ENCODE results near the gene KANSL3.
"Not testable (repeated sequence)": the region's sequence is repeated elsewhere in the genome, so short reads cannot be mapped to it uniquely, and the experiment has no call there.

Gene KANSL3

GRCh38 chr2:96556441-96557330, 81.4 kb downstream of the KANSL3 start:
- no peak for DNase-seq

- DNase-seq, result no peak
Measured at GRCh38 chr2:96555146-96555610, 82.9 kb downstream of the KANSL3 start.

GRCh38 chr2:96554293-96555145, 83.6 kb downstream of the KANSL3 start:
- DNase-seq, result peak; percentile 82

- not testable (repeated sequence) for DNase-seq
Measured at GRCh38 chr2:96553957-96554292, 84.2 kb downstream of the KANSL3 start.

- DNase-seq, result no peak
Measured at GRCh38 chr2:96553176-96553956, 84.7 kb downstream of the KANSL3 start.

DNA sequence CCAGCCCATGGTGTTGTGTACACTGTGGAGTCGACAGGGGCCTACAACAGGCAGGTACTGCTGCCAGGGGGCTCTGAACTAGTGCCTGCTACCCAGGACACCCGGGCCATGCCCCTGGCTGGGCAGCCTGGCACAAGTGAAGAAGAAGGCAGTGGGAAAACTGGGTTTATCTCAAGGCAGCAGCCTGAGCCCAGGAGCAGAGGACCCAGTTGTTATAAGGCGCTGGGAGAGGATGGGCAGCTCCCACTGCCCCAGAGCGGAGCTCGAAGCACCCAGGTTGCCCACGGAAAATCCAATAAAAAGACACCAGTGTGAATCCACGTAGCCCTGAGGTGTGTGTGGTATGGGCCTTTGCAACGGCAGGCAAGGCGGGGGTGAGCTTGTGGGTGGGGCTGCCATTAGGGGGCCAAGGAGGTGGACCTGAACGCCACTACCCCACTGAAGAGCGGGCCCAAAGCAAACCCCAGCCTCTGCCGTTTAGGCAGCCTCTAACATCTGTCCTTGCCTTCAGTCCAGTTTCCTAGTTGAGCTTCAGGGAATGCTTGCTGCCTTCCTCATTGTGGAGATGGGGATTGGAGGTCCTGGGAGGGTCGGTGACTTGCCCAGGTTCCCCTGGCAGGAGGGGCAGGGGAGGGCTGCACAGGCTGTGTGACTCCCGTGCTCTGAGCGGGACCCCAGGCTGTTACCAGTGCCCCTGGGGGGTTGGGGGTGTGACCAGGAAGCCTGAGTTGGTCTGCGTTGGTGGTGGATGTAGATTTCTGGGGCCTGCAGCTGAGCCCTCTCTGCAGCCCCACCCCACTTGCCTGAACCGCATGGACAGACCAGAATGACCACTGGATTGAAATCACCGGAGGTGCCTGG, 85.6 kb downstream of the KANSL3 start:
- DNase-seq, result peak; percentile 27

- no peak for DNase-seq
Measured at GRCh38 chr2:96551605-96552314, 86.4 kb downstream of the KANSL3 start.

DNA sequence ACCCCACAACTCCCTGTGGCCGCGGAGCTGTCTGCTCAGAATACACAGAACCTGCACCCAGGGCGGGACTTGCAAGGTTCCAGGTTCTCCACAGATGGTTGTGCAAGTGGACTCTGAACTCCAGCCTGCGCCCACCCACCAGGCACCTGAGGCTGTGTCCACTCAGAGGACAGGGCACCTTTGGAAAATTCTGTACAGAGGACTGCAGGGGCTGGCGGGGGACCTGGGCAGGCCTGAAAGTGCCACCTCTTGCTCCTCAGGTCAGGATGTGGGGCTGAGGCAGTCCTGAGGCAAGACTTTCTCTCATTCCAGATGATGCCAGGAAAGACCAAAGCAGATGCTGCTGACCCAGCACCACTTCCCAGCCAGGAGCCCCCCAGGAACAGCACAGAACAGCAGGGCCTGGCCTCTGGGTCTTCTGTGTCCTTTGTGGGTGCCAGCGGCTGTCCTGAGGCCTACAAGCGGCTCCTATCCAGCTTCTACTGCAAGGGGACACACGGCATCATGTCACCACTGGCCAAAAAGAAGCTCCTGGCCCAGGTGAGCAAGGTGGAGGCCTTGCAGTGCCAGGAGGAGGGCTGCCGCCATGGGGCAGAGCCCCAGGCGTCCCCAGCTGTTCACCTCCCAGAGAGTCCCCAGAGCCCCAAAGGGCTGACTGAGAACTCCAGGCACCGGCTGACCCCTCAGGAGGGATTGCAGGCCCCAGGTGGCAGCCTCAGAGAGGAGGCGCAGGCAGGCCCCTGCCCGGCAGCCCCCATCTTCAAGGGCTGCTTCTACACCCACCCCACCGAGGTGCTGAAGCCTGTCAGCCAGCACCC, 87.1 kb downstream of the KANSL3 start:
- DNase-seq, result peak; percentile 6

DNA sequence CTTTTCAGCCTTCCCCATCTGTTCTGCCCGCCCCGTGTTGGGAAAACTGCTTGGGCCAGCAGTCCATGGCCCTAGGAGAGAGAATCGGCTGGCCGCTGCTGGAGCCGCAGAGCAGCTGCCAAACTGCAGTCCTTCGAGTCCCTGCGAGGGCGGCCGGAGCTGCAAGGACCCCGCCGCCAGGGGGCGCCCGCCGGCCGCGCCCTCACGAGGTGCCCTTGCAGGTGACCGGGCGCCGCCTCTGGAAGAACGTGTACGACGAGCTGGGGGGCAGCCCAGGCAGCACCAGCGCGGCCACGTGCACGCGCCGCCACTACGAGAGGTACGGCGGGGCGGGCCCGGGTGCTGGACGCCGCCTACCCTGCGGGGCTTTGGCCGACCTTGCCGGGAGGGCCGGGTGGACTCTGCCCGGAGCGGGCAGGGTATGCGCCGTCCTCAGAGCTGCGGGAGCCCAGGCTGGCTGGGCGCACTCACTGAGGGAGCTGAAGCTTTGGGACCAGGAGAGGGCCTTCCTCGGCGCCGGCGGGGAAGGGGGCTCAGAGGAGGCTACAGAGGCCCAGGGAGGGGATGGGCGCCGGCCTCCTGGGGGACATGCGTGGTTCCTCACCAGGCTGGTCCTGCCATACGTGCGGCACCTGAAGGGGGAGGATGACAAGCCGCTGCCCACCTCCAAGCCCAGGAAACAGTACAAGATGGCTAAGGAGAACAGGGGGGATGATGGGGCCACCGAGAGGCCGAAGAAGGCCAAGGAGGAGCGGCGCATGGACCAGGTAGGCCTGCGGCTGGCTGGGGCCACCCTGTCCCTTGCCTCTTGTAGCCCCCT, 87.9 kb downstream of the KANSL3 start:
- peak; percentile 53 for DNase-seq

DNA sequence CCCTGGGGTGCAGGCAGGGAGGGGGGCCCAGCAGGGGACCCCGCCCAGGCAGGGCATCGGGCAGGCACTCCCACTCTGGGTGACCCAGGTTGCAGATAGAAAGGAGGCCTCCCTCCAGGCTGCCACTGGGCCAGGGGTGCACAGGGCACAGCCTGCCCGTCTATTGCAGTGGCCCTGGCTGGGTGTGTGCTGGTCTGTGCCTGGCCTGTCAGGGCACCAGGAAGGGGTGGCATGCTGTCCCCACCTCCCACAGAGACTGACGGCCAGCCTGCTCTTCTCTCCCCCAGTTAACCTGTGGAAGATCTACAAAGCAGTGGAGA, 88.7 kb downstream of the KANSL3 start:
- DNase-seq, result no peak

GRCh38 chr2:96548558-96549465, 89.3 kb downstream of the KANSL3 start:
- DNase-seq, result peak; percentile 2

DNA sequence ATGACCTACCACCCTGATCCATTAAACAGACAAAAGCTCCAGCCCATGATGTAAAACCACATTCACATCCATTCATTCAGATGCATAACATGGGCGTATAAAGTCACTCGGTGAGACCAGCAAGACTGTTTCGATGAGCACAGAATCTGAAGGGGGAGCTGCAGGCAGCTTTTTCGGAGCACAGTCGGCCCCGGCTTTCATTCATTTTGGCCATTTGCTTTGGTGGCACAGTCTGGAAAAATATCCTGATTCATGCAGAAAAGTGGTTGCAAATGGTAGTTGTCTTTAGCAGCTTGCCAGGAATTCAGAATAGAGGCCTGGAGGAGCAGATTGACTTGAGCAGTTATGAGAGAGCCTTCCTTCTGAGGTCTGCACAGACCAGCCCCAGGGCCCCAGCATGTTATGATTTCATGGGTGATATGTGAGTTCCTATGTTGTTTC, 90.4 kb downstream of the KANSL3 start:
- no peak for DNase-seq

DNA sequence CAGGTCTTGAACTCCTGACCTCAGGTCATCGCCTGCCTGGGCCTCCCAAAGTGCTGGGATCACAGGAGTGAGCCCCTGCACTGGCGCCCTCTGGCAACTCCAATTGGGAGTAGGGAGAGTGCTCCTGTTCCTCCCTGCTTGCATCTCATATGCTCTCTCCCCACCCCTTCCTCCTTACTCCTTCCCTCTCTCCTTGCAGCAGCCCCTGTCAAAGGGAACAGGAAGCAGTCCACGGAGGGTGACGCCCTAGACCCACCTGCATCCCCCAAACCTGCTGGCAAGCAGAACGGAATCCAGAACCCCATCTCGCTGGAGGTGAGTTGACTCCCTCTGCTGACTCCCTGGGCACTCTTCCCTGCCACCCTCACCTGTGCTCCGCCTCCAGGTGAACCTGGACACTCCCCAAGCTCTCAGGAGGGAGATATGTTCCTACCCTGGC, 90.9 kb downstream of the KANSL3 start:
- peak; percentile 4 for DNase-seq

DNA sequence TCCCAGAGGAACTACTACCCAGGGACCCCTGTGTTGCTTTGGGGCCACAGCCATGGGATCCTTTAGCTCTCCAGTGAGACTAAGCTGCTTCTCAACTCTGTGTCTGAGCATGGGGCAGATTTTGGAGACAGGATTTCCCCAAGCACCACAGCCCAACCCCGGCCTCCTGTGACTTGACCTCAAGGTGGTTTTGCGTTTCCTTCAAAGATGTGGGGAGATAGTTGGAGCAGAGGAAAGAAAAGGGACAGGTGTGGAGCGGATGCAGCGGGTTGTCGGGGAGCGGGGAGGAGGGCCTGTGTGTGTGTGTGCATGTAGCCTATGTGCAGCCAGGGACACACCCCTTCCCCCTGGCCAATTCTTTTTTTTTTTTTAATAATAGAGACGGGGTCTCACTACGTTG, 91.3 kb downstream of the KANSL3 start:
- DNase-seq, result peak; percentile 2

DNA sequence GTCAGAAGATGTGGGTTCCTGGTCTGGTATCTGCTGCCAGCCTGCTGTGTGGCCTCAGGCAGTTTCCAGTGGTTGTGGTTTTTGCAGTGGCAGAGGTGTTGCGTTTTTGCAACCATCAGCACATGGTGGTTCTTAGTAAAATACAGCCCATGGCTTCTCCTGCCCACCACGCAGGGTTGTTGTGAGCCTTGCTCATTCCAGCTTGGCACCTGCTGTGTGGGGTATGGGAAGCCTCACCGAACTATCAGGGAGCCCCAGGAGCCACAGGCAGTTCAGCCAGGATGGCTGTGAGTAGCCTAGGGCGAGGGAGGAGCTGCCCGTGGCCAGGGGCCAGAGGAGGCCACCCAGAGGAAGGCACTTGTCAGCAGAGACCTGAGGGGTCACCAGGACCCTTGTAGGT, 91.8 kb downstream of the KANSL3 start:
- peak; percentile 76 for DNase-seq

Measured in RPMI8226 (cell line).